ENCODE measurements around the gene KBTBD6. TPM values are rescaled to one million over a fixed set of nuclear protein-coding genes. Genes with fewer than 3 reads are reported as not detected.

Gene KBTBD6
- total and polyA plus RNA-seq, 2 of the 13 experiments (the other 11 are each of a cell fraction or from before 2014, with no cell fraction given) = 4.4 to 12.0 TPM

GRCh38 chr13:41122838-41123237, 9.8 kb downstream of the KBTBD6 start (continued):
- TF ChIP-seq KIAA2018 (CRISPR knock-in tag; IDR thresholded peaks at IDR 0.05; ENCODE audit: borderline replicate concordance) (no peak), ZNF496 (CRISPR knock-in tag; IDR thresholded peaks at IDR 0.05; ENCODE audit: insufficient replicate concordance) (no peak), CERS6 (CRISPR knock-in tag; IDR thresholded peaks at IDR 0.05) (no peak), ZNF7 (CRISPR knock-in tag; IDR thresholded peaks at IDR 0.05) (no peak), BRCA1 (CRISPR knock-in tag; IDR thresholded peaks at IDR 0.05) (no peak)

Data from HepG2 (cell line).